ENCODE measurements around the gene ITPK1. TPM values are rescaled to one million over a fixed set of nuclear protein-coding genes. Genes with fewer than 3 reads are reported as not detected.

ITPK1 gene
- total RNA-seq, 1 donor from 2014 or later, result 136 TPM

DNA sequence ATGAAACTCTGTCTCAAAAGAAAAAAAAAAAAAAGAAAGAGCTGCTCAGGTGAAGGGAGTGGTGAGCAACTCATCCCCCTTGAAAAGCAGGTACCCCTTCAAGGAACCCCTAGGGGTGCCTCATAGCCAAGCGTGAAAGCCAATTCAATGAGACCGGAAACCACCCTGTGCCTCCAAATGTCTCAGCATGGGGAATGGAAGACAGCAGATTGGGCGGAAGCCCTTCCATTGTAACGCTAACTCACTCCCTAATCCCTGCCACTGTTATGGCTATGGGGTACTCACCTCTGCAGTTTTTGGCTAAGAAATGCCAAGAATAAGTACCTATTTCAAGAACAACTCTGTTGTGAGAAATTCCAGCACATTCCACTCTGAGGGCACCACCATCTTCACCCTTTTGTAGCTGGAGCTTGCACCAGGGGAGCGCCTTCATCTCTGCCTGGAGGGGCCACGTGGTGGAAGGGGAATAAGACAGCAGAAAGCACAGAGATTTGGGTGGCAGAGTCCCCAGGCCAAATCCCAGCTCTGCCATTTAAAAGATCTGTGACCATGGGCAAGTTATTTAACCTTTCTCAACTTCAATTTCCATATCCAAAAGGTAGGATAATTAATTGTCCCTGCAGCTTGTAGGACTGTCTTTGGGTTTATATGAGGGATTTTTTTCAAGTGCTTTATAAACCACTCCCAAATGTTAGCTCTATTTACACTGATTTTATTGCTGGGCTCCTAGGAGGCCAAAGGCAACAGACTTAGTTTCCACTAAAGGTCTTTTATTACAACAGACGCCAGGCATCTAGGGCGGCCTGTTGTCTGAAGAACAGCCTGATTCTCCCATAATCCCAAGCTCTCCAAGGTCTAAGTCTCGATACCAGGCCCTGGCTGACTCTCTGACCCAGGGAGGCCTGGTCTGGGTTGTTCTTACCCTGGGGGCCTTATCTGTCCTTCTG, 63.9 kb downstream of the ITPK1 start:
- intact Hi-C loops (cut with micrococcal nuclease), result no loop called here
- DNase-seq, result no peak

DNA sequence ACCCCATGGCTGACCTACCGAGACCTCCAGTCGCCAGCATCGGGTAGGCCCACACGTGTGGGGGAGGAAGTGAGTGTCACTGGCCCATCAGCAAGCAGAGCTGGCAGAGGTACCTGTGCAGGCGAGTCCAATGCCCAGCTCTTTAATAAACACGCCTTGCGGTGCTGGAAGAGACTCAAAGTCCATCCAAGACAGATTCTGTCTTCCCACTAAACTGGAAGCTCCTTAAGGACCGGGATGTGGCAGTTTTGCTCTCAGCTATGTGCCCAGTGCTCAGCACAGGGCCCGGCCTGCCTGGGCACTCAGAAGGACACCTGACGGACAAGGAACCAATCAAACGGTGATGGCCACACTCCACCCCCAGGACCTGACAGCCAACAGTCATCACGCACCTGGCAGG, 65.0 kb downstream of the ITPK1 start:
- intact Hi-C loops (cut with micrococcal nuclease), result no loop called here
- no peak for DNase-seq
- ATAC-seq, result no peak

More for the DNA sequence above, 63.9 kb downstream of the ITPK1 start:
- ATAC-seq, result no peak

- DNase-seq, result no peak
- intact Hi-C loops (cut with micrococcal nuclease), result no loop called here
- ATAC-seq, result peak; percentile 11
Observed at GRCh38 chr14:93049867-93050331, 65.8 kb downstream of the ITPK1 start.

- DNase-seq, result no peak
- intact Hi-C loops (cut with micrococcal nuclease), result no loop called here
- no peak for ATAC-seq
Observed at GRCh38 chr14:93049315-93049714, 66.4 kb downstream of the ITPK1 start.

- DNase-seq, result no peak
- ATAC-seq, result no peak
- intact Hi-C loops (cut with micrococcal nuclease), result no loop called here
Observed at GRCh38 chr14:93048843-93049242, 66.9 kb downstream of the ITPK1 start.

DNA sequence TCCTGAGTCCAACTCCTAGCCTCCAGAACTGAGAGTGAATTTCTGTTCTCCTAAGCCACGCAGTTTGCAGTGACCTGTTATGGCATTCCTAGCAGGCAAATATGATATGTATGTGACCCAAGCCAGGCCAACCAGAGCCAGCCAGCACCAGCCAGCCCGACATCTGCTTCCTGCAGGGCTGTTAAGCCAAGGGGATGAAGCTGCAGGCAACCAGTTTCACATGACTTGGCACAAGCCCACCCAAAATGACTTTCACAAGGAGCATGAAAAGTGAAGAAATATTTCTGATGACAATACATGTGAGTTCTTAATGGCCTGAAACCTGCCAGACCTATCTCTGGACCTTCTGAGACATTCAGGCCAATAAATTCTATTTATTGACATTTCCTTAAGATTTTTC, 68.1 kb downstream of the ITPK1 start:
- intact Hi-C loops (cut with micrococcal nuclease), result no loop called here
- ATAC-seq, result no peak
- DNase-seq, result no peak

GRCh38 chr14:93047157-93047556, 68.6 kb downstream of the ITPK1 start:
- intact Hi-C loops (cut with micrococcal nuclease), result no loop called here
- no peak for DNase-seq
- no peak for ATAC-seq

GRCh38 chr14:93046705-93047050, 69.0 kb downstream of the ITPK1 start:
- intact Hi-C loops (cut with micrococcal nuclease), result no loop called here
- DNase-seq, result no peak
- ATAC-seq, result no peak

- peak; percentile 12 for ATAC-seq
- intact Hi-C loops (cut with micrococcal nuclease), result no loop called here
- no peak for DNase-seq
Observed at GRCh38 chr14:93045965-93046704, 69.6 kb downstream of the ITPK1 start.

- ATAC-seq, result no peak
- intact Hi-C loops (cut with micrococcal nuclease), result no loop called here
- peak; percentile 46 for DNase-seq
Observed at GRCh38 chr14:93045211-93045674, 70.5 kb downstream of the ITPK1 start.

- no peak for ATAC-seq
- no peak for DNase-seq
- intact Hi-C loops (cut with micrococcal nuclease), result no loop called here
Observed at GRCh38 chr14:93044556-93044955, 71.2 kb downstream of the ITPK1 start.

- no peak for ATAC-seq
- DNase-seq, result no peak
- intact Hi-C loops (cut with micrococcal nuclease), result no loop called here
Observed at GRCh38 chr14:93044121-93044520, 71.6 kb downstream of the ITPK1 start.

DNA sequence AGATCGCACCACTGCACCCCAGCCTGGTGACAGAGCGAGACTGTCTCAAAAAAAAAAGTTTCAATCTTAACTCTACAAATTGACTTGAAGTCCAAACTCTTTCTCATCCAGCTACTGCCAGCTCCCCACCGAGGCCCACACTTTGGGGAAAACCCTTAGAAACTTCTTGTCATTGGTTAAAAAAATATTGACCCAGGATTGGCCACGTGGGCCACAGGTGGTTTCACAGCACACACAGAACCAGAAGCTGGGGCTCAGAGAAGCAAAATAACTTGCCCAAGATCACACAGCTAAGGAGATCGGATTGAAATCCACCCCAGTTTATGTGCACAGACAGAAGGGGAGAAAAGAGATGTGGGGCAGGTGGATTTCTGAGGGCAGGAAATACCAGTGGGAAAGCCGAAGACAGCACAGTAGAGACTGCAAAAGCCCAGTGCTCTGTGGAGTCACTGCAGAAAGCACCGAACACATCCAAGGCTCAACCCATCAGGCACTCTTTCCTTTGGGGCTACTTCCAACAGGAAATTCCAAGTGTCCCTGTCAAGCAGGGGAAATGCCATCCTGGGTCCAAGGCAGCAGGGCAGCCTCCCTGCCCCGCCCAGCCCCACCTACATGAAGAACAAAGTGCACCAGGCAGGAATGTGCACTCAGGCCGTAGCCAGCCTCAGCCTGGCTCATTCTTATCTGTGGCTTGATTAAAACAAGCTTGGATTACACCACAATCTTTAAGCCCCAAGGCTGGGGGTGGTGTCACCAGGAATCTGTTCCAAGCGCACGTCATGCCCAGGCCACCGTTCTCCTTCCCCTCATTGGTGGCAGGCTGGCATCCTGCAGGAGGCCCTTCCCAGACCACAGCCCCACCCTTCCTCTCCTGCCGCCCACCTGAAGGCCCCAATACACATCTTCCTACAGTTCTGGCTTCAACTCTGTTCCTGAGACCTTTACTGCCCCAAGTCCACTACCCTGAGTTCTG, 72.5 kb downstream of the ITPK1 start:
- peak; percentile 76 for ATAC-seq
- intact Hi-C loops (cut with micrococcal nuclease), result no loop called here
- peak; percentile 84 for DNase-seq

GRCh38 chr14:93041830-93042229, 73.9 kb downstream of the ITPK1 start:
- no peak for DNase-seq
- no peak for ATAC-seq
- intact Hi-C loops (cut with micrococcal nuclease), result no loop called here

DNA sequence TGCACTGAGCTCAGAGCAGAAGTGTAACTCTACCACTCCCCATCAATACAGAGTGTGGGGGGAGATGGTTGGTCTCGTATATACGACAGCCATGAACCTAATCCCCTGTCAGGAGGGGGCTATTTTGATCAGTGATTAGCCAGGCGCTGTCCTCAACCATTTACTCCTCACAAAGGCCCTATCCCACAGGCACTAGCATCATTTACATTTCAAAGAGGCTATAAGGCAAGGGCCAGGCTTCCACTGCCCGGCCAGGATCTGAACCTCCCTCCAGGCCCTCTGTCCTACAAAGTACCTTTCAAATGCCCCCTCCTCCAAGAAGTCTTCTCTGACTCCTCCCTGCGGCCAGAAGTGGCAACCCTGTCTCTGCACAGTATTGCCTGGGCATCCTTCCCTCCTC, 74.7 kb downstream of the ITPK1 start:
- ATAC-seq (no peak), DNase-seq (no peak)
- intact Hi-C loops (cut with micrococcal nuclease), result no loop called here

- DNase-seq (peak; percentile 71), ATAC-seq (peak; percentile 57)
- intact Hi-C loops (cut with micrococcal nuclease), result no loop called here
Observed at GRCh38 chr14:93040443-93040842, 75.3 kb downstream of the ITPK1 start.

- intact Hi-C loops (cut with micrococcal nuclease), result no loop called here
- DNase-seq, result peak; percentile 63
Observed at GRCh38 chr14:93039649-93040315, 75.9 kb downstream of the ITPK1 start.

DNA sequence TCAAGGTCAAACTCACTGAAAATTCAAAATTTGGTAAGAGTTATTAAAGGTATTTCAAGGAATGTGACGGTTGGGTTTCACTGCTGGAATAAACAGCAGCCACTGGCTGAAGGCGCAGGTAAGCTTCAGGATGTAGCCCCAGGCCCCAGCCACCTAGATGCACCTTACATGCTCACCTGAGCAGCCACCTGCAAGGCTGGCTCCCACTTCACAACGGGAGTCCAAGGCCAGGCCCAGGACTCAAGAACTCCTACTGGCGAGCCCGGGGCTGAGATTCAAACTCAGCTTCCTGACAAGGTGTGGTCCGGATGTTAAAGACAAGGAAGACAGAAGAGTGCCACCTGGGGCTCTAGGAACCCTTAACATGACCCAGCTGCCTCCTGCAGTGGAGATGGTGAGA, 78.4 kb downstream of the ITPK1 start:
- DNase-seq (no peak), ATAC-seq (no peak)
- intact Hi-C loops (cut with micrococcal nuclease), result no loop called here

More at GRCh38 chr14:93039649-93040315, 75.9 kb downstream of the ITPK1 start:
- ATAC-seq, result peak; percentile 60

All from left ventricle myocardium superior (tissue), 1 donor.